GM13977 (cell line): Measurements from ENCODE around the gene ACAP3.

ENCODE experiments used
- DNase-seq: peaks from one replicate; pipeline ENCODE4 v3.0.0; 2012; ENCODE audit warnings: low spot score
- CTCF ChIP-seq: IDR thresholded peaks from 2 replicates; pipeline ENCODE4 v1.5.1; 2012; ENCODE audit warnings: mild to moderate bottlenecking, control low read depth; ENCODE audit not compliant: insufficient read depth; ENCODE audit errors: extremely low read depth, missing control alignments
- in situ Hi-C: fragments of 300-500 bp; cut with MboI; formaldehyde crosslinking; loops from one replicate; pipeline ENCODE4 v1.12.0; 2022; ENCODE audit warnings: low sequenced_read_pairs, low pct_unique_long_range_greater_than_20kb, mixed read lengths, inconsistent platforms; ENCODE audit not compliant: unreplicated experiment

ACAP3 gene

GRCh38 chr1:1324084-1324523 is 16.4 kb upstream of the ACAP3 start:
- in situ Hi-C loops: no loop called here
- TF ChIP-seq CTCF: no peak
- no peak for DNase-seq

DNA sequence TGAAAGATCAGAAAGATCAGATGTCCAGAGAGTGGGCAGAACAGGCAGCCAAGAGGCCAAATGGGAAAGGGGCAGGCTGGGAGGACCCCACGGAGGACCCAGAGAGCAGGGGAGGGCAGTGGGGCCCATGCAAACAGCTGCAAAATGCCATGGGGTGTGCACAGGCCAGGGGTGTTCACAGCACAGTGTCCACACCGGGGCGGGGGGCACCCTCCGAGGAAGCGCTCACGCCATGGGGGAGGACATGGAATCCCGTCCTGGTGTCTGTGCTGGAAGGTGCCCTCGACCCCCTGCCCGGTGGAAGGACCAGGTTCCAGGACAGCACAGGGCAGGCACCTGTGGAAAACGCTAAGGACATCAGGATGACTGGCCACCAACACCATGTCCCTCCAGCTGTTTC is 15.2 kb upstream of the ACAP3 start:
- in situ Hi-C loops: no loop called here
- no peak for TF ChIP-seq CTCF
- no peak for DNase-seq

DNA sequence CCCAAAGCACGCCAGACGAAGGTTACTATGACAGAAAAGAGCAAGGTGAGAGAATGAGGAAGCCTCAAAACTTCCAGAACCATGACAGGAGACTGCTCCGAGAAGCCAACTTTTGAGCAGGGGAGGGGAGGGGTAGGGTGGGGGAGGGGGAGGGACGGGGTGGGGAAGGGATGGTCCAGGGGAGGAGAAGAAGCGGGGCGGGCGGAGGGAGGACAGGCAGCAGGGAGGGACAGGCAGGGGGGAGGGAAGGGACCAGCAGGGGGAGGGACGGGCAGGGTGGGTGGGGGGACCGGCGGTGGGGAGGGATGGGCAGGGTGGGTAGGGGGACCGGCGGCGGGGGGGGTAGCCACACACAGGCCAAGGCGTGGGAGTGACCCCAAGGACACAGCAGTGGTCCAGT is 14.7 kb upstream of the ACAP3 start:
- DNase-seq: no peak
- no peak for TF ChIP-seq CTCF
- in situ Hi-C loops: no loop called here

DNA sequence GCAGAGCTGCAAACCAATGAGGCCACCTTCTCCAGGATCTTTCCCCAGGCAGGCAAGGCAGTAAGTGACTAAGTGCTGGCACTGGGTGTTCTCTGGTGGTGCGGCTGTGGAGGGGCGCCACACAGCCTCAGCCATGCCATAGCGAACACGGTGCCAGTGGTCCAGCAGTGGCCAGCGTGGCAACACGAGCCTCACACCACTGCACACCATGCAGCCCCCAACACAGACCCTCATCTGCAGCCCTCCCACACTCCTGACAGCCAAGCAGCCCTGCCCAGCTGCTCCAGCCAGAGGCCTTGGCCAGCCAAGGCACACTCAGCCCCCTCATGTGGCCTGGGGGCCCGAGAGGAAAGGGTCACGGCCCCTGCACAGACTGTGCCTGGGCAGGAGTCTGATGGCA is 13.7 kb upstream of the ACAP3 start:
- DNase-seq: no peak
- TF ChIP-seq CTCF: no peak
- in situ Hi-C loops: no loop called here

DNA sequence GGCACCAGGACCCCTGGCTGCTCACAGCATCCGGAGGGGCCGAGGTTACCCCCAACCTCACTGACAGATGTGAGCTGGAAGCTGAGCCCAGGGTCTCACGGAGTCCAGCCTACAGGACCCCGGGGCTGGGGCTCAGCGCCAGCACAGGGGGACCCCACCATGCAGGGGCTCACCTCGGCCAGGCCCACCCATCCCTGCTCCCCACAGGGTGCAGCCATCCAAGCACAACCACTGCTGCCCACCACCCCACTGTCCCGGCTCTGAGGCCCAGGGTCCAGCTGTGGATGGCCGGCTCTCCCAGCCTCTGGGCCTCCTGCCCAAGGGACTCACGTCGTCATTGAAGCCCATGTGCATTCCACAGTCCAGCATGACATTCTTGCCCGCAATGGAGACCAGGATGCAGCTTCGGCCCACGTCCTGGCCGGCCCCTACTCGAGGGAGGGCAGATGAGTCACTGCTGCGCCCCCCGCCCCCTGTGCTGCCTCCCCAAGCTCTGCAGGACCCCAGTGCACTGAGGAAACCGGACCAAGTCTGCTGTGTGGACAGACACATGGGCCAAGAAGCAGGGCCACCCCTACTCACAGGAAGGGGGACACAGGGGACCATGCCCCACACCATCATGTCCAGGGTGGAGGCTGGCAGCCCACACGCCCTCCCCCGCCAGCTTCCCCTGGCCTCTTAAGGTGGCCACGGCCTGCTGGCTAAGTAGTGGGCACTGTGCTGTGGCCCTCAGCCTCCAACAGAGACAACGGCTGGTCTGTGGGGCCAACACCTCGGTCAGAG is 13.1 kb upstream of the ACAP3 start:
- DNase-seq: no peak
- no peak for TF ChIP-seq CTCF
- in situ Hi-C loops: no loop called here

DNA sequence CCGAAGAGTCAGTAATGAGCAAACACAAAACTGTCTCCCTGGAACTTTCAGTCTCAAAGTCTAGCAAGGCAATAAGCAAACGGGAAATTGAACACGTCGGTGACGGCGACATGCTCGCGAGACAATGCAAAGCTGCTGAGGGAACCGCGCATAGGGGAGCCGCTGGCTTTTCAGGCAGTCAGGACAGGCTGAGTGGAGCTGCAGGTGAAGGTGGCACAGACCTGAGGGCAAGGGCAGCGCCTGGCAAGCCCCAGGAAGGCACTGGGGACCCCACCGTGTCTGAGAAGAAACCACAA is 11.9 kb upstream of the ACAP3 start:
- no peak for DNase-seq
- in situ Hi-C loops: no loop called here
- no peak for TF ChIP-seq CTCF
